Measurements from ENCODE around the gene PLXDC2.
"Not testable (repeated sequence)": the region's sequence is repeated elsewhere in the genome, so short reads cannot be mapped to it uniquely, and the experiment has no call there.

The PLXDC2 gene

GRCh38 chr10:20041931-20042330, 225.7 kb downstream of the PLXDC2 start:
- Histone ChIP-seq H3K79me2 (ENCODE audit: control insufficient read depth, low read length) (no peaks in the 10 kb centered on the region), H3K9me2 (replicated peaks; ENCODE audit: control insufficient read depth, low read length) (no peaks in the 10 kb centered on the region), H3K9me3 (ENCODE audit: control insufficient read depth, insufficient read depth, low read length) (no peaks in the 10 kb centered on the region), H3K27me3 (ENCODE audit: control insufficient read depth, low read length) (no peaks in the 10 kb centered on the region), H3K27ac (ENCODE audit: low read depth, low read length) (no peak overlapping the region), H3K4me3 (ENCODE audit: low read length) (no peak overlapping the region), H3F3A (ENCODE audit: control insufficient read depth, insufficient read depth) (no peaks in the 10 kb centered on the region), H3K4me2 (ENCODE audit: low read length) (no peak overlapping the region), H4K20me1 (ENCODE audit: control insufficient read depth, insufficient read depth, low read depth, low read length) (no peaks in the 10 kb centered on the region), H3K36me3 (ENCODE audit: control insufficient read depth, low read length) (no peaks in the 10 kb centered on the region), H3K4me1 (ENCODE audit: control insufficient read depth, low read length) (no peaks in the 10 kb centered on the region)
- TF ChIP-seq CTCF (IDR thresholded peaks at IDR 0.05; ENCODE audit: low read depth, low read length, poor library complexity, severe bottlenecking) (no peak), EZH2phosphoT487 (IDR thresholded peaks at IDR 0.05; ENCODE audit: borderline replicate concordance, low read length) (no peak)

GRCh38 chr10:20045100-20045499, 228.9 kb downstream of the PLXDC2 start:
- H3K4me2 ChIP-seq (ENCODE audit: low read length); H3K9me3 ChIP-seq (ENCODE audit: control insufficient read depth, insufficient read depth, low read length); H3K36me3 ChIP-seq (ENCODE audit: control insufficient read depth, low read length); H3F3A ChIP-seq (ENCODE audit: control insufficient read depth, insufficient read depth); H3K27me3 ChIP-seq (ENCODE audit: control insufficient read depth, low read length); H3K27ac ChIP-seq (ENCODE audit: low read depth, low read length); H4K20me1 ChIP-seq (ENCODE audit: control insufficient read depth, insufficient read depth, low read depth, low read length); H3K4me1 ChIP-seq (ENCODE audit: control insufficient read depth, low read length); H3K4me3 ChIP-seq (ENCODE audit: low read length); H3K9me2 ChIP-seq (replicated peaks; ENCODE audit: control insufficient read depth, low read length); H3K79me2 ChIP-seq (ENCODE audit: control insufficient read depth, low read length): not testable (repeated sequence)

GRCh38 chr10:20048161-20048560, 231.9 kb downstream of the PLXDC2 start:
- Histone ChIP-seq H3K27me3 (ENCODE audit: control insufficient read depth, low read length) (no peaks in the 10 kb centered on the region), H3K79me2 (ENCODE audit: control insufficient read depth, low read length) (no peaks in the 10 kb centered on the region), H4K20me1 (ENCODE audit: control insufficient read depth, insufficient read depth, low read depth, low read length) (no peaks in the 10 kb centered on the region), H3K4me1 (ENCODE audit: control insufficient read depth, low read length) (no peaks in the 10 kb centered on the region), H3K9me2 (replicated peaks; ENCODE audit: control insufficient read depth, low read length) (no peaks in the 10 kb centered on the region), H3K27ac (ENCODE audit: low read depth, low read length) (no peak overlapping the region), H3K4me3 (ENCODE audit: low read length) (no peak overlapping the region), H3K9me3 (ENCODE audit: control insufficient read depth, insufficient read depth, low read length) (no peaks in the 10 kb centered on the region), H3F3A (ENCODE audit: control insufficient read depth, insufficient read depth) (no peaks in the 10 kb centered on the region), H3K4me2 (ENCODE audit: low read length) (no peak overlapping the region), H3K36me3 (ENCODE audit: control insufficient read depth, low read length) (no peaks in the 10 kb centered on the region)
- no peak for TF ChIP-seq EZH2phosphoT487 (IDR thresholded peaks at IDR 0.05; ENCODE audit: borderline replicate concordance, low read length)

GRCh38 chr10:20058135-20058534, 241.9 kb downstream of the PLXDC2 start:
- Histone ChIP-seq H3K4me1 (ENCODE audit: control insufficient read depth, low read length) (no peaks in the 10 kb centered on the region), H3K9me2 (replicated peaks; ENCODE audit: control insufficient read depth, low read length) (no peaks in the 10 kb centered on the region), H3F3A (ENCODE audit: control insufficient read depth, insufficient read depth) (no peaks in the 10 kb centered on the region), H3K36me3 (ENCODE audit: control insufficient read depth, low read length) (no peaks in the 10 kb centered on the region), H4K20me1 (ENCODE audit: control insufficient read depth, insufficient read depth, low read depth, low read length) (no peaks in the 10 kb centered on the region), H3K4me2 (ENCODE audit: low read length) (no peak overlapping the region), H3K9me3 (ENCODE audit: control insufficient read depth, insufficient read depth, low read length) (no peaks in the 10 kb centered on the region), H3K4me3 (ENCODE audit: low read length) (no peak overlapping the region), H3K27me3 (ENCODE audit: control insufficient read depth, low read length) (no peaks in the 10 kb centered on the region), H3K79me2 (ENCODE audit: control insufficient read depth, low read length) (no peaks in the 10 kb centered on the region), H3K27ac (ENCODE audit: low read depth, low read length) (no peak overlapping the region)
- TF ChIP-seq CTCF (IDR thresholded peaks at IDR 0.05; ENCODE audit: low read depth, low read length, poor library complexity, severe bottlenecking) (no peak), EZH2phosphoT487 (IDR thresholded peaks at IDR 0.05; ENCODE audit: borderline replicate concordance, low read length) (no peak)
